ENCODE results near the gene HPCAL1.

The HPCAL1 gene

GRCh38 chr2:10338270-10339188 is 35.8 kb downstream of the HPCAL1 start:
- DNase-seq = no peak

- DNase-seq = no peak
Measured at GRCh38 chr2:10339647-10340592, 37.2 kb downstream of the HPCAL1 start.

- DNase-seq = no peak
Measured at GRCh38 chr2:10340593-10340975, 37.9 kb downstream of the HPCAL1 start.

GRCh38 chr2:10341193-10341592 is 38.5 kb downstream of the HPCAL1 start:
- DNase-seq = no peak

GRCh38 chr2:10342245-10342951 is 39.7 kb downstream of the HPCAL1 start:
- no peak for DNase-seq

- no peak for DNase-seq
Measured at GRCh38 chr2:10343191-10343590, 40.5 kb downstream of the HPCAL1 start.

- no peak for DNase-seq
Measured at GRCh38 chr2:10343658-10344057, 41.0 kb downstream of the HPCAL1 start.

GRCh38 chr2:10344105-10345066 is 41.7 kb downstream of the HPCAL1 start:
- DNase-seq = no peak

GRCh38 chr2:10345126-10345525 is 42.4 kb downstream of the HPCAL1 start:
- DNase-seq = no peak

- no peak for DNase-seq
Measured at GRCh38 chr2:10345813-10346212, 43.1 kb downstream of the HPCAL1 start.

GRCh38 chr2:10346929-10347561 is 44.3 kb downstream of the HPCAL1 start:
- DNase-seq = no peak

- no peak for DNase-seq
Measured at GRCh38 chr2:10347562-10347948, 44.9 kb downstream of the HPCAL1 start.

- no peak for DNase-seq
Measured at GRCh38 chr2:10348891-10349290, 46.2 kb downstream of the HPCAL1 start.

GRCh38 chr2:10350761-10351160 is 48.1 kb downstream of the HPCAL1 start:
- no peak for DNase-seq

GRCh38 chr2:10352361-10352760 is 49.7 kb downstream of the HPCAL1 start:
- DNase-seq = no peak

- DNase-seq = no peak
Measured at GRCh38 chr2:10352972-10353371, 50.3 kb downstream of the HPCAL1 start.

- no peak for DNase-seq
Measured at GRCh38 chr2:10353931-10354330, 51.2 kb downstream of the HPCAL1 start.

- DNase-seq = no peak
Measured at GRCh38 chr2:10354399-10354798, 51.7 kb downstream of the HPCAL1 start.

GRCh38 chr2:10355471-10356438 is 53.1 kb downstream of the HPCAL1 start:
- DNase-seq = peak; percentile 75 to 82

- no peak for DNase-seq
Measured at GRCh38 chr2:10356439-10356811, 53.7 kb downstream of the HPCAL1 start.

Data from SHP77 (cell line).